NCI-H1694 treated with DMSO at 0.1 percent for 48 hours (cell line): ENCODE measurements around the gene ADCY10.

Experiments
- DNase-seq: peaks from one replicate; lab custom pipeline; 2025; lab: John Stamatoyannopoulos, UW

ADCY10 gene

DNA sequence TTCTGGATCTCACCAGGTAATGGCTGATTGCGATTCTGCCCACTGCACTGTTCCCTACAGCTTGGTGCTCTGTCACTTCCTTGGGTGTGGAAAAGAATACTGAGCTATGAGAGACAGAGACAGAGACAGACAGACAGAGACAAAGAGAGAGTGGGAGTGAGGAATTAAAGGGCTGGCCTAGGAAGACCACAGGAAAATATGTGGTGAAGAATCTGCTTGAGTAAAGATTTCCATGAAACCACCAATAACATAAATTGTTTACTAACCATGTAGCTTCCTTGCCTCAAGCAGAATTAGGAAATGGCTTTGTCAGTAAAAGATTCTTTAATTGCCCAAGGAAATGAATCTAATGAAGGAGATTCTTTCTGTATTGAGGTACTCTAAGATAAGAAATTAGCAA is 137.8 kb downstream of the ADCY10 start:
- no peak for DNase-seq

DNA sequence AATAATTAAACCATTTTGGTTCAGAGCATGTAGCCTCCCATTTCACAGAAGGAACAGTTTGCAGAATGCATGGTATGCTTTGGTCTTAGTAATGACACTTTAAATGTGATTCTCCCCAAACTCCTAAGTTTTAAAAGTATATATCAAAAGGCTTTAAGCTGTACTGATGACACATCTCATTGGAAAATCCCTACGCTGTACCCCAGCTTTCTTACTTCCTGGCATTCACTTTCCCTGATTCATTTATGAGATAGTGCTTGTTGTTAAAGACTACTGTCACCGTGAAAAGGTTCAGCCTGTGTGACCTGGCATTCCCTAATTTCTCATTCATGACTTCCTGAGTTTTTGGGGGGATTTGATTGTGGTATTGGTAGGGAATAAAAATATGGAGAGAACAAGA is 138.8 kb downstream of the ADCY10 start:
- no peak for DNase-seq

DNA sequence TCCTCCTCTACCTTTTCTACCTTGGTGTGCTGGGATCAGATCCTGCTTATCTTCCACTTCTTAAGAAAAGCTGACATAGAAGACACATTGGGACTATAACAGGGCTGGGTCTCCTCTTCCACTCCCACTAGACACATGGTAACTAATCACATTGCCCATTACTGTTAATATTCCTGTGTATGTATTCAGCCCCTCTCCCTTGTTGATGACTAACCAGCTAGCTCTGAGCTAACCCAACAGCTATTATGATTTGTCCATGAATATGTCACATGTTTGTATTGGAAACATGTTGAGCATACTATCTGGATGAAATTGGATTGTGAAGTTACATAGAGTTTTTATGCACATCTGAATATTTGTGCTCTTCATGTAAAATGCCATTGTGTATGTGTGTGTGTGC is 139.2 kb downstream of the ADCY10 start:
- no peak for DNase-seq

DNA sequence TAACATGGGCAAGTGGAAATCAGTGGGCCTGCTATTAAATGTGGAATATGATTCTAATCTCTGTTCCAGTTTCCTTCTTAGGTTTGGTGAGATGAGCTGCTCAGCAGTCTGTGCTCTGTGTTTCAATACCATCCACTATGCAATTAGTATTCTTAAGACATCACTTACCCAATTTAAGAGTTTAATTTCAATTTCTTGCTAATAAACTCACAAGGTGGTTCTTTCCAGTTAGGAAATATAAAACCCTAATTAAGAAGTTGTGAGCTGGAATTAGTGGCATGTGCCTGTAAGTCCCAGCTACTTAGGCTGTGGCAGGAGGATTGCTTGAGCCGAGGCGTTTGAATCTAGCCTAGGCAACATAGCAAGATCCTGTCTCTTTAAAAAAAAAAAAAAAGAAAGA is 140.4 kb downstream of the ADCY10 start:
- no peak for DNase-seq

DNA sequence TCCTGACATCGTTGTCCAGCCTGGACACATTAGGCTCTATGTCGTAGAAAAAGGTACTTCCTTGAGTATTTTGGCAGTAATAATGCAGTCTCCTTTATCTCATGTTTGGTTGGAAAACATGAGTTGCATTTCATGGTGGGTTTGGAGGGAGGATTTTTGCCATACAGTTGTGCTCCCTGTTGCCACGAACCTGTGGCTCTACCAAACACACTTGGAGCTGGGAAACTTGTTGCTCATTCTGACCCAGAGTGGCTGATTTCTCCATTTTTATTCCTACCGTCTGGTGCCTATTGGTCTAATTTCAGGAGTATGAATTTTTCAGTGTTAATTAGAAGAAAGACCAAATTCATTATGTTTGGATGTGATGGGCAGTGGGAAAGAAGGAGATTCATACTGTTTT is 141.5 kb downstream of the ADCY10 start:
- DNase-seq = no peak

DNA sequence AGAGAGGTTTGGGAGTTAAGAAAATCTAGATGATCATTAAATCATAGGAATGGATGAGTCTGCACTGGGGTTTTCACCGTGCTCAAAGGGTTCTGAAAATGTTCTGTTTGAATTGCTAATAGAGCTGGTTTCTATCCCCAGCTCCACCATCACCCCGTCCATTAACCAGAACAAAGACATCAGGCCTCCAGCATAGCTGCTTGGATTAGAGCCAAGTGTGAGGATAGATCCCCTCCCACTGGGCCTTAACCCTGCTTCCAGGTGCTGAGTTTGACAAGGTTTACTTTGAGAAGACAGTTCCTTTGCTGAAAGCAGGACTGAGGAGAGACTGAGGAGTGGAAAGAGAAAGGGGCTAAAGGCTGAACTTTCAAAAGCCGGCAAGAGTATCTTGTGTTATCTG is 143.8 kb downstream of the ADCY10 start:
- DNase-seq = no peak

DNA sequence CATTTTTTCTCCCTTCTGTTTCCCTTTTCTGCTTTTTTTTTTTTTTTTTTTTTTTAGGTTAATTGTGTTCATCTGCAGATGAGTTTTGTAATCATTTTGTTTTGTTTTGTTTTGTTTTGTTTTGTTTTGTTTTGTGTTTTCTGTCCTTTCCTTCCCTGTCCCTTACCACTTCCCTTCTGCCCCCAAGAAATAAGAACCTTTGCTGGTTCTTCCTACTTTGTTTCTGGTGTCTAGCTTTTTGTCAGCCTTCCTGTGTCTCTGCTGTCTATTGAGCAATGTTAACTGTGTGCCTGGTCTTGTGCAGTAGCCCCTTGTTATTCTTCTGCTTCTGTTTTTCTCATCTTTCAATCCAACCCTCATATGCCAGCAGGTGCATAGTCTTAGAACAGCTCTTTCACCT is 146.2 kb downstream of the ADCY10 start:
- DNase-seq = no peak

DNA sequence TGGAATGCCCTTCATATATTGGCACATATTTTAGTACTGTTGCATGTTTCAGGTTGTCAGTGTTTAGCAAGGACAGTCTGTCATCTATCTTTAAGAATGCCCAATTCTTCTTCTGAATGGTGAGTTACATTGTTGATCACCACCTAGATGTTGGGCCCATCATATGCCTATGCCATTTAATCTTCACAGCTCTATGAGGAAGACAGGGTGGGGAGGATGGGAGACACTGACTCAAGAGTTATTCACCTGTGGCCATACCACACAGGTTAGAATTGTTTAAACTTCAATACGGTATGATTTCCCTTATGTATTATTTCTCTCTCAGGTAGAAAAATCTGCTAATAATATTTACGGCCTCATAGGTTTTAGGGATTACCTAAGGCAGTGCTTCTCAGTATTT is 147.4 kb downstream of the ADCY10 start:
- no peak for DNase-seq

DNA sequence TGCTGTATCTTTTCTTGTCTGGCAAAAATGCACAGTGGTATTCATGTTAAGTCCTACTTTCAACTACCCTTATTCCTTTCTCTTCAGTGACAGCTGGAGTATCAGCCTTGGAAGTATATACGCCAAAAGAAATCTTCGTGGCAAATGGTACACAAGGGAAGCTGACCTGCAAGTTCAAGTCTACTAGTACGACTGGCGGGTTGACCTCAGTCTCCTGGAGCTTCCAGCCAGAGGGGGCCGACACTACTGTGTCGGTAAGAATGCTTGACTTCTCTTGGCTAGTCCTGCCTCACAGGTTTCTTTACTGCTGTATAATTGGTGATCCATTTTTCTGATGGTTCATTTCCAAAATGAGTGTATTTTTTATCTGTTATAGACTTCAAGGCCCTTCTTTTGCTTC is 148.4 kb downstream of the ADCY10 start:
- DNase-seq = no peak

DNA sequence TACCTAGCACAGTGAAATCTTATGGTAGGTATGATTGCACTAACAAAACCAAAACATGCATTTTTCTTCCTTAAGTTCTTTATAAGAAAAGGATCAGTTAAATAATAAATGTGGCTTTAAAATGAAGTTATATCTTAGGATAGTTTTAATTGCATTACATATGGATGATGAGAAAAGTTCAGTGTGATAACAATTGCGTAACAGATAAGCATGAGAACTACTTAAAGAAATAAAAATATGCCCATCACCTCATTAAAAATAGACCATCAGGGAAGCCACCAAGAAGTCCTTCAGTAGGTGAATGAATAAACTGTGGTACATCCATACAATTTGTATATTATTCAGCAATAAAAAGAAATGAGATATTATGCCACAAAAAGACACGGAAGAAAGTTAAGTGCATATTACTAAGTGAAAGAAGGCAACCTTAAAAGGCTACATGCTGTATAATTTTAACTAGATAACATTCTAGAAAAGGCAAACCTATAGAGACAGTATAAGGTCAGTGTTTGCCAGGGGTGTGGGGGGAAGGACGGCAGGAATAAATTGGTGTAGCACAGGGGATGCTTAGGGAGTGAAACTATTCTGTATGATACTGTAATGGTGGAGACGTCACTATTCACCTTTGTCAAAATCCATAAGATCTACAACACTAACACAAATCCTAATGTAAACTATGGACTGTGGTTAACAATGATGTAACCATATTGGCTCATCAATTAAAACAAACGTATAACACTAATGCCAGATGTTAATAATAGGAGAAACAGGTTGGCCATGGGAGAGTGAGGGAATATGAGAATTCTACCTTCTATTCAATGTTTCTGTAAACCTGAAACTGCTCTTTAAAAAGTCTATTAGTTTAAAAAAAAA is 149.2 kb downstream of the ADCY10 start:
- DNase-seq = no peak

DNA sequence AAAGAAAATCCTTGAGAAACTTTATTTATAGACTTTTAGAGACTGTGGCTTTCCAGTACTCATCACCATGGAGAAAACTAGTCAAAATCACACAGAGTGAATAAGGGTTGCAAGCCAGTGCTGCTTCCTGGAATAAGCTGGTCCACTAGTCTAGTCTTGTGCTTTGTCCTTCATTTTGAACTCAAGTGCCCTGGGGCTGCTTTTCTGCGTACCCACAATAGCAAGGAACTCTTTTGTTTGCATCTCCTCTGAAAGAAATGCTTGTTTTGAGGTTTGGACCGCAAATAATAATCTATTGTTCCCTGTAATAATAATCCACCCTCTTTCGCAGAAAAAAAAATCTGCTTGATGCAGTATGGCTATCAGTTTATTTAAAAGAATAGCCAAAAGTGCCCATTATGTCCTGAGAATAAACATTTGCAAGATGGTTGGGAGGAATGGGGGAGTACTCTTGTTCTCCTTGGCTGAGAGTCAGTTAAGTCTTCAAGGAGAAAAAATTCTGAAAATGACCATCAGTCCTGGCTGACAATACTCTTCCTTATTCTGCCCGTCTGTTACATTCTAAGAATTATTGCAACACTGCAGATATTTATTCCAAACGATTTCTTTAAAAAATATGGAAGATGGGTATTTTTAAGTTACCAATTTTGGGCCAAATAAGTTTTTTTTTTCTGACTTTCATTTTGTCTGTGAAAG is 150.3 kb downstream of the ADCY10 start:
- no peak for DNase-seq

DNA sequence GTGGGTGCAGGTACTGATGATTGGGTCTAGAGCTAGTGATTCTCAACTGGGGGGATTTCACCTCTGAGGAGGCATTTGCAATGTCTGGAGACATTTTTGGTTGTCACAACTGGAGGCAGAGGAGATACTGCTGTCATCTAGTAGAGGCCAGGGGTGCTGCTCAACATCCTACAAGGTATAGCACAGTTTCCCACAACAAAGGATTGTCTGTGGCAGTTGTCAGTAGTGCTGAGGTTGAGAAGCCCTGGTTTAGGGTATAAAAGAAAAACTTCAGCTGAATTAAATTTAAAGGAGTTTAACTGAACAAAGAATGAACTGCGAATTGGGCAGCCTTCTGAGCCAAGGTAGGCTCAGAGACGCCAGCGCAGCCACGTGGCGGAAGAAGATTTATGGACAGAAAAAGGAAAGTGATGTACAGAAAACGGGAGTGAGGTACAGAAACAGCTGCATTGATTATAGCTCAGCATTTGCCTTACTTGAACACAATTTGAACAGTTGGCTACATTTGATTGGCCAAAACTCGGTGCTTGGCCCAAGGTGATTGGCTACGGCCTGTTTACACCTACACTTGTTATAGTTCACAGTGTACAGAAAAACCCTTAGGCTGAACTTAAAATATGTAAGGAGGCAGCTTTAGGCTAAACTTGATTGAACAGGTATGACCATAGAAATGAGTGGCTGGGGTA is 151.7 kb downstream of the ADCY10 start:
- no peak for DNase-seq

DNA sequence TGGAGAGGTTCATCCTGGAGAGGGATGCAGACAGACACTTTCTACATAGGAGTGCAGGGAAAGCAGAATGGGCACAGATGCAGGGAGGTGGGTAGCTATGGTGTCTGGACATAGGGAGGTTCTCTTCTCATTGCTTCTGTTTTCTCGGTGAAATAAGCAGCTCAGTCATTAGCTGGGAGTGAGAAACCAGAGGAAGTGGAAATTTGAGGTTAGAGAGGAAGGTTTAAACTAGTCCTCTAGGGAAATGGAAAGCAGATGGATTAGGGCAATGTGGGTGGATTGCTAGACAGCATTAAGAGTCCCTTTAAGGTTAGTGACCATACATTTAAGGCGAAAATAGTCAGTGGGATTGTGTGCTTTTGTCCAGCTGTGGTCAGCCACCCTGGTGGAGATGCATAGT is 152.5 kb downstream of the ADCY10 start:
- DNase-seq = no peak
